GM18508 (cell line): ENCODE data around the gene UBE2G2.

Experiments used
- ATAC-seq: cut with Tn5 transposase; IDR thresholded peaks from one replicate; pipeline ENCODE4 v1.9.1; 2021; ENCODE audit warnings: moderate number of reproducible peaks; ENCODE audit not compliant: insufficient read depth, unreplicated experiment

Gene UBE2G2

DNA sequence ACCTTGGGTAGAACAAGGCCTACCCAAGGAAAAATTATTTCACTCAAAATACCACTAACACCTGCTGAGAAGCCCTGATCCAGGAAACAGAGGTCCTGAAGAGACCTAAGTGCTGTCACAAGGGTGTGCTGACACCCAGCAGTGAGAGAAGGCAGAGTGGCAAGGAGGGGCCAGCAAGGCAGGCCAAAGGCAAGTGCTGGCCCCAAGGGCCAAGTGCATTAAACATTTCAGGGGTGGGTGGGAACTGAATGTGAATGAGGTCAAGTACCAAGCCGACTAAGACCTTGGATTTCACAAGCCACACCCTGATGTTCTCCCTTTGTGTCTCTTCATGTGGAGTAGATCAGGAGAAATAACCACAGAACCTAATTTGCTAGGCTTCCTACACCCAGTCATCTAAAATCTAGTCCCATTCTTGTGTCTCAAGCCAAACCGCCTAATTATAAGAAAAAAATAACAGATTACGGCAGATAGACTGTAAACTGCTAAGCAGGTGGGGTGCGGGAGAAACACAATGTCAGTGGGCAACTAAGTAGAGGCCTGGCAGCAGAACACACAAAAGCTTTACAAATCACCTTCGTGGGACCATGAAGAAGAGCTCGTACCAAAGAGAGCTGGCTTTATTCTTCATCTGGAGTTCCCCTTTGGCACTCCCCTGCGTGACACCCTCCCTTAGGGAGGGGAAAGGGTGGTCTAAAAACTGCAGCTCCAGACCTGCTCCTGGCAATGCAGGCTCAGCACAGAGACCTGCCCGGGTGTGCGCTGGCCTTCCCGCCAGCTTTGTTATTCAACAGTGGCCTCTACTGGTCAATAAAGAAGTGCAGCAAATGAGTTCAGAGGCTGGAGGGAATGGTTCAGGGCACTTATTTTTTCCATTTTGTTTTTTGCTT lies 8.7 kb downstream of the UBE2G2 start:
- ATAC-seq: no peak

DNA sequence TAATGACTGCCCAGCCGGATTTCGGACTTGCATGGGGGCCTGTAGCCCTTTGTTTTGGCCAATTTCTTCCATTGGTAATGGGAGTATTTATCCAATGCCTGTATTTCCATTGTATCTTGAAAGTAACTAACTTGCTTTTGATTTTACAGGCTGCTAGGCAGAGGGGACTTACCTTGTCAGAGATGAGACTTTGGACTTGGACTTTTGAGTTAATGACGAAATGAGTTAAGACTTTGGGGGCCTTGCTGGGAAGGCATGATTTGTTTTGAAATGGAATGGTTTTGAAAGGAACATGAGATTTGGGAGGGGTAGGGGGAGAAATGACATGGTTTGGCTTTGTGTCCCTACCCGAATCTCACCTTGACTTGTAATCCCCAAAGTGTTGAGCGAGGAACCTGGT lies 9.6 kb downstream of the UBE2G2 start:
- ATAC-seq: no peak

DNA sequence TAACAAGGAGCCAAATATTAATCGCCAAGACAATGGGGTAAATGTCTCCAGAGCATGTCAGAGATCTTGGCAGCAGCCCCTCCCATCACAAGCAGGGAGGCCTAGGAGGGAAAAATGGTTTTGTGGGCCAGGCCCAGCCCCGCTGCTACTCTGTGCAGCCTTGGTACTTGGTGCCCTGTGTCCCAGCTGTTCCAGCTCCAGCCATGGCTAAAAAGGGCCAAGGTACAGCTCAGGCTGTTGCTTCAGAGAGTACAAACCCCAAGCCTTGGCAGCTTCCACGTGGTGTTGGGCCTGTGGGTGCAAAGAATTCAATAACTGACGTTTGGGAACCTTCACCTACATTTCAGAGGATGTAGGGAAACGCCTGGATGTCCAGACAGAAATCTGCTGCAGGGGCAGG lies 10.4 kb downstream of the UBE2G2 start:
- ATAC-seq: no peak

DNA sequence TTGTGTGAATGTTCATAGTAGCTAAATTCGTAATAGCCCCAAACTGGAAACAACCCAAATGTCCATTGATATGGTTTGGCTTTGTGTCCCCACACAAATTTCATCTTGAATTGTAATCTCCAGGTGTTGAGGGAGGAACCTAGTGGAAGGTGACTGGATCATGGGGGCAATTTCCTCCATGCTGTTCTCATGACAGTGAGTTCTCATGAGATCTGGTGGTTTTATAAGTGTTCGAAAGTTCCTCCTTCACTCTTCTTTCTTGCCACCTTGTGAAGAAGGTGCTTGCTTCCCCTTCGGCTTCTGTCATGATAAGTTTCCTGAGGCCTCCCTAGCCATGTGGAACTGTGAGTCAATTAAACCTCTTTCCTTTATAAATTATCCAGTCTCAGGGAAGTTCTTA lies 11.3 kb downstream of the UBE2G2 start:
- ATAC-seq: no peak

DNA sequence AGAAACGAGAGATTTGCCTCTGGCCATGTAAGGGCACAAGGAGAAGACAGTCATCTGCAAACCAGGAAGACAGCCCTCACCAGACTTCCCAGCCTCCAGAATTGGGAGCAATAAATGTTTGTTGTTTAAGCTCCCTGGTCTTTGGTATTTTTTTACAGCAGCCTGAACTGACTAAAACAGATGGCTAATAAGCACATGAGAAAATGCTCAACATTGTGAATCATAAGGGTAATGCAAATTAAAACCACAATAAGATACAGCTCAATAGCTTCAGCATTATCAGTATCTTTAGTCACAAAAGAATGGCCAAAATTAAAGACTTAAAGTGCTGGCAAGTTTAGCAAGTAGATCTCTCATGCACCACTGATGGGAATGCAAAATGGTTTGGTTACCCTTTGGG lies 11.7 kb downstream of the UBE2G2 start:
- ATAC-seq: no peak

DNA sequence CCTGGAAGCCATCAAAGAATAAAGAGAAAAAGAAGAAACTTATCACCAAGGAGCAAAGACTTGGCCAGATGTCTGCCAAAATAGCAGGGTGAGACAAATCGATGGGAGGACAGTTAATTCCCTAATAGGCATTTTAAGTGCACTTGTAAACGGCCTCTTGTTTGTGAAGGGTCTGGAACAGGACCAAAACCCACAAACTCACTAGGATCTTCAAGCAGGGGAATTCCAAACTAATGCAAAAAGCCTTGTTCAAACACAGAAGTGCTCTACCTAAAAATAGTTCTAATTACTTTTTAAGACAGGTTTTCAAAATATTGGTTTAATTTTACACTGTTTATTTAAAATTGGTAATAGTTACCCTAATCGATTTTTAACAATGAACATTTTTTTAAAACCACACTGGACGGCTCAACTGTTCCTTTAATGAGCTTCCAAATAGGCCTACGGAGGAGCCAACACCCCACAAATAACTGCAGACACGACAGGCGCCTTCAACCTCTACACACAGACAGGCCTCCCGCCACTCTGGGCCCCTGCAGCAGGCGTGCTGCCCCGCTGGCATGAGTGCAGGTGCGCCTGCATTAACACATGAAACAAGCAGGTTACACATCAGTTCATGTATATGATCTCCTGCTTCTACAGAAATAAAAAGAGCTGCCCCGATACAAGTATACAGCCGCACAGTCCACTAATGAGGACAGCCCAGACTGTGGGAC lies 15.8 kb downstream of the UBE2G2 start:
- ATAC-seq: no peak

DNA sequence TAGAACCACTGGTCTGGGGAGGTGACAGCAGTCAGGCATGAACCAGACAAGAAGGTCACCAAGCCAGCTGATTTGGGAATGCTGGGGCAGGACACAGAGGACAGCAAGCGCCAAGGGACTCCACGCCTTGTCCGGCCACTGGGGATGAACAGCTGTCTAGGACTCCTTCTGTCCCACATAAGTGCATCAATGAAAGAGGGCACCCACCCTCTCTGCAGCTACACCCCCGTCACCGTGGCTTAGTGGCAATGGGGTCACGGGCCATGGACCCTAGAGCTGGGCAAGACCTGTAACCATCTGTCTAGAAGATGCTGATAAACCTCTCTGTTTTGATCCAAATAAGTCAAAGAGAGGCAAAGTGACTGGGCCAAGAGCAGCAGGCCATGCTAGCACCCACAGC lies 16.8 kb downstream of the UBE2G2 start:
- no peak for ATAC-seq

DNA sequence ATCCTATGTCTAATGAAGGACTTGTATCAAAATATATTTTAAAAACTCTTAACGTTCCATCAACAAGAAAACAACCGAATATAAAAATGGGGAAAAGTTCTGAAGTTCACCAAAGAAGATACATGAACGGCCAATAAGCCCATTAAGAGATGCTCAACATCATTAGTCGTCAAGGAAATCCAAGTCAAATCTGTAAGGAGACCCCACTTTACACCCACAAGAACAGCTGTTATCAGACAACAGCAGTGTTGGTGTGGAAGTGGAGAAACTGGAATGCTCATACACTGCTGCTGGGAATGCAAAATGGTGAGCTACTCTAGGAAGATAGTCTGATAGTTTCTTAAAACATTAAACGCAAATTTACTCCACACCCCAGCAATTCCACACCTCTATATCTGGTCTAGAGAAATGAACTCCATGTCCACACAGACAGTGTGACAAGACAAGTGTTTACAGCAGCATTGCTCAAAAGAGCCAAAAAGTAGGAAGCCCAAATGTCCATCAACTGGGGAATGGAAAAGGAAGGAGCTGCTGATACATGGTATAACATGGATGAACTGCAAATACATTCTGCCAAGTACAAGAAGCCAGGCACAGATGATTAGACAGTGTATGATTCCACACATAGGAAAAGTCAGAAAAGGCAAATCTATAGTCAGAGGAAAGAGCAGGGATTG lies 18.5 kb downstream of the UBE2G2 start:
- ATAC-seq: no peak

DNA sequence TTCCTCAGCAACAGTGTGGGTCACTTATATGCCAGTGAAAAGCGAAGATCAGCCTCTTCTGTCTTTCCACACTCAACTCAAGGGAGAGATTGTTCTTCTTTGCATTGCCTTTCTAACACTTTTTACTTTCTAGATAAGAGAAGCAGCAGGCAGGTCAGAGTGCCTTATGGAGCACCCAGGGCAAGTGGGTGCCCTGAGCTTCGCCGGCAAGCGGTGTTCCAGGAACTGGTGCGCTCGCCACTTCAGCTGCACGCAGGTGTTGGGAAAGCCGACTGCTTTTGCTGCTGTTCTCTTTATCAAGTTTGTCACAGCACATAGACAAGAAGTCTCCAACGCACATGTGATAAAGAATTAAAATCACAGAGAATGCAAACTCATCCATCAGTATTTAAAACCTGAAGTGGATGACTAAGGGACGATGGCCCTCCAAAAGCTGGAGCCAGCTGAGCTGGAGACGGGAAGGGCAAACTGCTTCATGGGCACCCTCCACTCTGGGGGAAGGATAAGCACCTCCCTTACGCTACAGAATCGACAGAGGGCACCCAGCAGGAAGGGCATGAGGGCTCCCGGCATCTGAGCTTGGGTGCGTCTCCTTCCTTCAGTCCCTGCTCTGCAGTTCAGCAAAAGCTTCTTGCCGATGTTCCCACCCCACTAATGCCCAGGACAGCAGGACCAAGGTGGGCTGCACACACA lies 20.7 kb downstream of the UBE2G2 start:
- no peak for ATAC-seq

DNA sequence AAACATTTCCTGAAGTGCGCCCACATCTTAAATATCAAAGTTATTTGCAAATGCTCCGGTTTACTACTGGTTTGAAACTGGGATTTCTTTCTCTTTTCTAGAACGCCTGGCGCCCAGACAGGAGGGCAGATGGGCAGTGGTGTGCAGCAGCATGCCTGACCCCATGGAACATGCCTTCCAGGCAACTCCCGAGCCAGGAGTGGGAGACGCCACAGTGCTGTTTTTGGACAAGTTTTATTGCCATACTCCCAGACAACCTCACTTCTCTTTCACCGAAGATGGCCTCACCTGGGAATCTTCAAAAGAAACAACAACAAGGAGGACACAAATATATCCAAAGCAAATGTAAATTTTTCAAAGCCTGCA lies 21.5 kb downstream of the UBE2G2 start:
- ATAC-seq: no peak

DNA sequence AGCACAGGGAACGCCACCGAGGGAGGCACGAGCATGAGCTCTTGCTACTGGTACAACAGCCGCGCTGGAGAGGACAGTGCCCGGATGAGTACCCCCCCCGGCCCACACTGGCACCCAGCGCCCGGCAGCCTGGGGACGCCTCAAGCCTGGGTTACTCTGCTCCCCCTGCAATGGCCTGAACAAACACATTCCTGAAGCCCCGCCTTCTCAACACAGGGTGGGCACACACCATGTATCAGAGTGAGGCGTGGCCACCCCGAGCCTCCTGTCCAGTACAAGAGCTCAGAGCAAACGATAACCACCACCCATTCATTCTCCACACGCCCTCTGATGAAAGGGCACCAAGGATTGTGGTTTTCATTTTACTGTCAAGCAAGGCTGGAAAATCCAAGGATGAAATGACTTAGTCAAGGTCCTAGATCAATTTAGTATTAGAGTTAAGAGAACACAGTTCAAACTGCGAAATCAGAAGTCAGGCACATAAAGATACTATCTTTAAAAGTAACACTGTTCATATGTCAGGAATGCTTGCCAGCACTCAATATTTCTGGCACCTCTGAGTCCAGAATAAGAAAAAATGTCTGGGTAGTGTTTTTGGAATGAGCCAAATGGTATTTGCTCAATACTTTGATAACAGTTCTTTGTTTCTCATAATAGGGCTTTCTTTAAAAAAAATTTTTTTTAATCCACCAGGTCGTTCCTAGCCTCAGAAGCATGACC lies 22.0 kb downstream of the UBE2G2 start:
- ATAC-seq: no peak

DNA sequence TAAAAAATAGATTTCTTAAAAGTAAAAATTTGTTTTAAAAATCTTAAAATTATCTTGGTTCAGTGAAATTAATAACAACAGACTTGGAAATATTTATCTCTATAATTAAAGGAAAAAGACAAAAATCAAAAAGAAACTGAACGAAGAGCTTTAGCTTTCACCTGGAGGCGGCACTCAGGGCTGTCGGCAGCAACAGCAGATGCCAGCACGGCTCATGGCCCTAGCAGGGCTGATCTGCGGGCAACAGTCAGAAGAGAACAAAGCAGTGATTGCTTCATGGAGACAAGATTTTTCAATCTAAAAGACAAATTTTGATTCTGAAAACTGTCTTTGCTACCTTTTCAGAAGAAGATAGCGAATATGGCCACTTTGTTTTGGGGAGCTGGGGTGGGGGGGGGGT lies 22.6 kb downstream of the UBE2G2 start:
- ATAC-seq: no peak

DNA sequence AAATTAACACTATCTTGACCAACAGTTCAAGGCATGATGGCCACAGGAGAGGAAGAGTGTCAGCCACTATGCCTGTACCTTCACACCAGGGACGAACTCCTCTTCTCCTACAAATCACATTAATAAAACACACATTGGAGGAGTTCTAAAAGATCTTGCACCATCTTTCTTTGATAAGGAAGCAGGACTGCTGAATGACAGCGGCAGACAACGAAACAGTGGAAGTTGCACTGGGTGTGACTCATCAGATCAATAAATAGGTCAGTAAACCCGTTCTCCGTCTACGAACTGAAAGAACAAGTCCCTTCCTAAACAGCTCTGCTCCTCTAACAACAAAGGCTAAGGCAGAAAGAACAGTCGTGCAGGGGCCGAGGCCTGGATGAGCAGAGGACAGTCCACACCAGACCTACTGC lies 23.1 kb downstream of the UBE2G2 start:
- ATAC-seq: no peak

DNA sequence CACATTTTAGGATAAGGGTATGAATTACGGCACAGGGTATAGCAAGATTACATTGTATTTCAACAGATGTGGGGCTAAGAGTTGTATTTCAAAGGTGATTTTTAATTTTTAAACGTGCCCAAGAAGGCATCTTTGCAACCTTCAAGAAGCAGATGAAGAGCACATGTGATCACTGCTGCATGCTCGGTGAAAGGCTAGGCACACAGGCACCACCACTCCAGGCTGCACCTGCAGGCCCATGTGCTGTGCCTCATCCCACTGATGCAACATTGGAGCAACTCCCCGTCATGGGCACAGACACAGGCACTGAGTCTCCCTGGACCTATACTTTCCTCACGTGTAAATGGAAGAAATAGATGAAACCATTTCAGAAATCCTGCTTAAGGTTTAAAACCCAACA lies 23.5 kb downstream of the UBE2G2 start:
- no peak for ATAC-seq

DNA sequence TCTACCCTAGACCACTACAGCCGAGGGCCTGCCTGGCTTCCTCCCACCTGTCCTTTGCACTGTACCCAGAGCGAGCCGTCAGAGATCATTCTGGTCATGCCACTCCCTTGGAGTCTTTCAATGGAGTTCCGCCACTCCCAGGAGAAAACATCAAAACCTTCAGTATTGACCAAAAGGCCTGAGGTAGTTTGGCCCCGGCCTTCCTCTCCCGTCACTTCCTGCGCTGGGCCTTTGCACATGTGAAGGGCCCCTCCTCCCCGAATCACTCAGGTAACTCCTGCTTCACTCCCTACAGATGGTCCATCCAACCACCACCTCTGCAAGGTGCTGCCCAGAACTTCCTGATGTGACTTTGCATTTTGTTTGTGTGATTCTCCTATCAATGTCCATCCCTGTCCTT lies 26.6 kb downstream of the UBE2G2 start:
- no peak for ATAC-seq

DNA sequence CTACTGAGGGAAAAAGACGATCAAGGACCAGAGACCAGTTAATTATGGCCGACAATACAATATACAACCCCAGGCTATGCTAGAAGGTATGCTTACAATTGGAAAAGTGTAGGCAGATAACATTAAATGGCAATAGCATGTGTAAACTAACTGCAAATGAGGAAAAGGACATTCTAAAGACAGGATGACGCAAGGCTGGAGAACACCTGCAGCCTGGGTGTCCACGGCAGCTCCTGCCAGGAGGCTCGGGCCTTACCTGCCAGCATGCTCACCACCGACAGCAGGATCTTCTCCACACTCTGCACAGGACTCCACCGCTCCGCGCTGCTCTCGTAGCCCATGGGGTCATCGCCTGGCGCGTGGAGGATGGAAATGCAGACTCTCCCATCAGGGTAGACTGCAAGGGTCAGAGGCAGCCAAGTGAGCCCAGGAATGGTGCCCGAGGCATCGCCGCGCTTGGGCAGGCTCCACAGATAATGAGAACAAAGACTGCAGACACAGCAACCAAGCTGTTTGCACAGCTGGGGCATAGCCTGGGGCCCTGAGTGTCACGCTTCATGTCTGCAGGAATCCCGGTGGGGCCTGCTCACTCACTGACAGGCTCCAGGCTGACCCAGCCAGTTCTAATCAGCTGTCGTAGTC lies 28.2 kb downstream of the UBE2G2 start:
- ATAC-seq: no peak

DNA sequence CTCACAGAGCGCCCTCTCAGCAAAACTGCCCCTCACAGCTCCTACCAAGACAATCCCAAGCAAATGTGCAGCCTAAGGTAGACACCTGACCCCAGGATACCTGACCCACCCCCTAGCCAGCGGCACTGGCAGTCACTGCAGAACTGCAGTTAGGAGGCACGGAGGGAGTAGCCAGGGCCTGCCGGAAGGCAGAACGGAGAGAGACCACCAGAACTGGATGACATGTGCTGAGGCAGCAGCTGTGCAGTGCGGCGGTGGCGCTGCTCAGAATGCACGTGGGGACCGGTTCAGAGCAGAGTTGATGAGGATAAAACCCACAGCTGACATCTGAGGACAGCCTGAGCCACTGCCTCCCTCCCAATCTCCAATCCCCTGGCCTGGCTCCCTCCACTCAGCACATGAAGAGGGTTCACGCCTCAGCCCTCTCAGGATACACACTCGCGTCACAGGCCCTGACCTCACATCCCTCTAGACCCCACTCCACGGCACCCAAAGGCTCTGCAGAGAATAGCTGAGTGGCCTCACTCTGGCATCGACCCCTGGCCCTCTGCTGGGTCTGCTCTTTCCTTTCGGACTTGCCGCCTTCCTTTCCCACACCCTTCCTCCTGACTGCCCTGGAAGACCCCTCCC lies 29.6 kb downstream of the UBE2G2 start:
- ATAC-seq: no peak

DNA sequence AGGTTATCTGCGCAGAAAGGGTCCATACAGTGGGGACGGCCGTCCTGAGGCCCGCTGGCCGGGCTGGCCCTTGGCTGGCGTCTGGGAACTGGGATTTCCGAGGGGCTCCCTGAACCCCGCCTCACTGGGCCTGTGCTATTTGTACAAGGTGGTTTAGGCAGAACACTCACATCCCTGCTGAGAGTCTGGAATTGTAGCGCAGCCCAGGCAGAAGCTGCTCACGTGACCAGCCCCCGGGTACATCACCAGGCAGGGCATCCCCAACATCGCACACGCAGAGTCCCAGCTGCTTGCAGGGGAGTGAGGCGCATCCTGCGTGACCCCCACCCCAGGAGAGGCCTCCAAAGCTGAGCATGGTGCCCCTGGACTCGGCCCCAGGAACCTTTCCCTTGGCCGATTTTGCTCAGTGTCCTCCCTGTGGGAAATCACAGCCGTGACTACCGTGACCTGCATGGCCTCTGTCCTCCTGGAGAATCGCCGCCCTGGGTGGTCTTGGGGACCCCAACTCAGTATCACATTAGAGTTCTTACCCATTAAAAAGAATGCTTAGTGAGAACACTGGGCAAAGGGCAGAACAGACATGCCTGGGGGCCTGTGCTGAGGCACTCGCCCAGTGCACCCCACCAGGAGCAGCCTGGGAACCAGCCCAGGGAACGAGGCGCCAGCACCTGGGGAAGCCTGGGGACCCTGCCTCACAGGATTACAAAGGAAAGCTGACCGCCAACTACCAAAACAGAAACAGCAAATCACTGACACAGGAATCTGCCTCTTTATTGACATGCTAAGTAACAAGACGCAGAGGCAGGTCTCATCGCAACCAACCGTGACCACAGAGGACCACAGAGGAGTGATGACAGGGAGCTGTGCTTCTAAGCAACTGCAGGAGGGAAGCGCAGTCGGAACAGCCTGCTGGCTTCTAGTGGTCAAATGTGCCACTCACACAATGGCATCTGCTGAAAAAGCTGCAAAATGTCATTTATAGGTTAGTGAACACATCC lies 33.5 kb downstream of the UBE2G2 start:
- no peak for ATAC-seq
